Breast epithelium (tissue), 4 donors: ENCODE measurements around the gene UBL7. TPM values are rescaled to one million over a fixed set of nuclear protein-coding genes. Genes with fewer than 3 reads are reported as not detected.
A peak's percentile ranks its signal among the peaks of the same experiment; 100 is the strongest.

ENCODE experiments used
- DNase-seq, 2 donors: peaks; one replicate each; pipeline ENCODE4 v3.0.0-alpha.2; 2019; ENCODE audit warnings: low spot score in 2 of 2
- H3K27ac ChIP-seq, 2 donors: fragments of 200-600 bp; sonication (generic) in 1 of 2; one replicate each; pipeline ENCODE4 v1.5.1; 2016 to 2019; ENCODE audit warnings: mild to moderate bottlenecking in 1 of 2
- H3K27me3 ChIP-seq, 2 donors: fragments of 200-600 bp; sonication (generic) in 1 of 2; one replicate each; pipeline versions ENCODE4 v1.5.1 to v1.6.0; 2017 to 2019; ENCODE audit warnings: control low read depth in 1 of 2, mild to moderate bottlenecking in 1 of 2
- H3K36me3 ChIP-seq: fragments of 200-600 bp; one replicate; pipeline ENCODE4 v1.5.1; 2019
- H3K4me1 ChIP-seq, 2 donors: fragments of 200-600 bp; sonication (generic); one replicate each; pipeline ENCODE4 v1.5.1; 2016 to 2019; ENCODE audit warnings: control low read depth in 1 of 2
- H3K4me3 ChIP-seq, 3 donors: fragments of 200-600 bp; sonication (generic); 1 replicate in 2 of 3; 2 replicates in 1 of 3; pipeline ENCODE4 v1.5.1; 2016 to 2019; ENCODE audit warnings: mild to moderate bottlenecking in 3 of 3, moderate library complexity in 2 of 3
- H3K9me3 ChIP-seq, 2 donors: fragments of 200-600 bp; sonication (generic) in 1 of 2; one replicate each; pipeline ENCODE4 v1.5.1; 2016 to 2019; ENCODE audit warnings: control low read depth in 1 of 2
- CTCF ChIP-seq, 3 donors: fragments of 450-650 bp; IDR thresholded peaks; one replicate each; pipeline ENCODE4 v1.5.1; 2016 to 2017; ENCODE audit warnings: antibody characterized with exemption in 3 of 3, mild to moderate bottlenecking in 3 of 3, moderate library complexity in 3 of 3
- POLR2A ChIP-seq: fragments of 450-650 bp; IDR thresholded peaks from one replicate; pipeline ENCODE4 v1.6.1; 2016; ENCODE audit warnings: antibody characterized with exemption, mild to moderate bottlenecking, moderate library complexity
- POLR2AphosphoS5 ChIP-seq, 3 donors: sonication (generic); formaldehyde crosslinking; IDR thresholded peaks; one replicate each; pipeline ENCODE4 v1.6.1; 2017; ENCODE audit warnings: antibody characterized with exemption in 3 of 3
- intact Hi-C: fragments of 100-400 bp; cut with DNase I; formaldehyde crosslinking; loops from one replicate; pipeline ENCODE4 v1.15.1; 2023; ENCODE audit warnings: low total_unique reads
- total RNA-seq, 3 donors: library from RNA; depleted of rRNA; stranded (reverse); fragments of >200 nt; gene quantifications; one replicate each; pipeline ENCODE4 v1.1.0, GENCODE V29; 2016

The UBL7 gene
- total RNA-seq, 3 donors from 2014 or later: 39.0 to 48.9 (median 44.5) TPM

- intact Hi-C loops: no loop called here
- H3K27ac ChIP-seq: no peak overlapping the region
- H3K4me3 ChIP-seq: no peak overlapping the region
- no peak for DNase-seq
- H3K36me3 ChIP-seq: no peaks in the 10 kb centered on the region
- H3K27me3 ChIP-seq: no peaks in the 10 kb centered on the region
- TF ChIP-seq POLR2A (no peak), CTCF (IDR thresholded peaks at IDR 0.05) (no peak), POLR2AphosphoS5 (IDR thresholded peaks at IDR 0.05) (no peak)
- peaks cover 0 to 8% of the 10 kb centered on the region in 2 donors for H3K4me1 ChIP-seq
- H3K9me3 ChIP-seq: no peaks in the 10 kb centered on the region
Measured at GRCh38 chr15:74425630-74426029, 35.3 kb downstream of the UBL7 start.

- Histone ChIP-seq H3K36me3 (no peaks in the 10 kb centered on the region), H3K4me1 (peaks cover 0 to 10% of the 10 kb centered on the region in 2 donors), H3K27me3 (no peaks in the 10 kb centered on the region), H3K27ac (no peak overlapping the region), H3K9me3 (no peaks in the 10 kb centered on the region), H3K4me3 (no peak overlapping the region)
- TF ChIP-seq POLR2AphosphoS5 (IDR thresholded peaks at IDR 0.05) (no peak), POLR2A (no peak), CTCF (IDR thresholded peaks at IDR 0.05) (no peak)
- DNase-seq: no peak
- intact Hi-C loops: no loop called here
Measured at GRCh38 chr15:74424901-74425528, 35.9 kb downstream of the UBL7 start.

- no peaks in the 10 kb centered on the region for H3K36me3 ChIP-seq
- H3K9me3 ChIP-seq: no peaks in the 10 kb centered on the region
- no peak overlapping the region for H3K4me3 ChIP-seq
- H3K27ac ChIP-seq: peak overlapping the region; percentile 73 to 77
- peaks cover 0 to 10% of the 10 kb centered on the region in 2 donors for H3K4me1 ChIP-seq
- intact Hi-C loops: no loop called here
- H3K27me3 ChIP-seq: no peaks in the 10 kb centered on the region
- TF ChIP-seq POLR2A (no peak), CTCF (IDR thresholded peaks at IDR 0.05) (no peak), POLR2AphosphoS5 (IDR thresholded peaks at IDR 0.05) (no peak)
- DNase-seq: no peak
Measured at GRCh38 chr15:74423431-74424257, 37.3 kb downstream of the UBL7 start.

- Histone ChIP-seq H3K4me3 (no peak overlapping the region), H3K27ac (peak overlapping the region; percentile 73 to 77), H3K27me3 (no peaks in the 10 kb centered on the region), H3K9me3 (no peaks in the 10 kb centered on the region), H3K36me3 (no peaks in the 10 kb centered on the region), H3K4me1 (peaks cover 0 to 10% of the 10 kb centered on the region in 2 donors)
- peak in 1 of 2 donors; percentile 79 for DNase-seq
- intact Hi-C loops: no loop called here
- no peak for TF ChIP-seq CTCF (IDR thresholded peaks at IDR 0.05)
- peak in 1 of 3 donors; percentile 12 for TF ChIP-seq POLR2AphosphoS5 (IDR thresholded peaks at IDR 0.05)
Measured at GRCh38 chr15:74422652-74423430, 38.1 kb downstream of the UBL7 start.
